GM18868 (cell line): Measurements from ENCODE around the gene KRTAP4-8.
"Not testable (repeated sequence)": the region's sequence is repeated elsewhere in the genome, so short reads cannot be mapped to it uniquely, and the experiment has no call there.

ENCODE experiments used
- ATAC-seq: cut with Tn5 transposase; IDR thresholded peaks from one replicate; pipeline ENCODE4 v1.9.1; 2021; ENCODE audit warnings: mild to moderate bottlenecking, moderate library complexity; ENCODE audit not compliant: unreplicated experiment

Gene KRTAP4-8

DNA sequence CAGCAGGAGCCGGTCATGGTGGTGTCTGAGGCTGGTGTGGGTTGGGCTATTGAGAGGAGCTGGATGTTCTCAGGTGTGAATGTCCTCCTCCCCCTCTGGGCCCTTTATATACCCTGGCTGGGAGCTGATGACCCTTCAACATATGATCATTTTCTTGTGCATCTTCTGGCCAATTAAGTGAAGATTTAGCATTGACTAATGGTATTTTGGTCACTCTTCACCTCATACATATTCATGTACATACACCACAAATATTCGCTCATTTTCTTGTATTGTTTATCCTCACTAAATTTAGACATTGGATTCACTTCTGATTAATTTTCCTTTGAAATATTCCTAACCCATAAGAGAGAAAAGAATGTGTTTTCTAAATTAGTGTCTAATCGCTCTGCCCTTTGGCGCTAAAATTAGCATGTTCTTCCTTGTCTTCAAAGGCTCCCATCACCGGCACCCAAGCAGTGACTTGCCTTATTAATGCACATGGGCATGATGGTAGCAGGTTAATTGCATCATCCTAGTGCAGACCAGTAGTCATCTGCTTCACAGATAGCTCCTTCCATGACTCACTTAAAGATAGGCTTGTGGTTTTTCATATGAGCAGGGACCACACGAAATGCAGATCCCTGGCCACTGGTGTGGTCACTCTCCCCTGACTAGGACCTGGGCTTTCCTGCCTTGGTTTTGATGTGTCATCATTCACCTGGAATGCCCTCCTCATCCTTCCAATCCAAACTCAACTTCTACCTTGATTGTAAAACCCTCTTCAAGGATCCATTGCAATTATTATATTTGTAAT lies 31.9 kb downstream of the KRTAP4-8 start, which contains the start of gene KRTAP2-4:
Gene KRTAP2-4 (minus strand): TSS at position 51 of the 796 bp plus-strand sequence. CDS start 34 bp downstream, at position 17.
- ATAC-seq, result no peak

DNA sequence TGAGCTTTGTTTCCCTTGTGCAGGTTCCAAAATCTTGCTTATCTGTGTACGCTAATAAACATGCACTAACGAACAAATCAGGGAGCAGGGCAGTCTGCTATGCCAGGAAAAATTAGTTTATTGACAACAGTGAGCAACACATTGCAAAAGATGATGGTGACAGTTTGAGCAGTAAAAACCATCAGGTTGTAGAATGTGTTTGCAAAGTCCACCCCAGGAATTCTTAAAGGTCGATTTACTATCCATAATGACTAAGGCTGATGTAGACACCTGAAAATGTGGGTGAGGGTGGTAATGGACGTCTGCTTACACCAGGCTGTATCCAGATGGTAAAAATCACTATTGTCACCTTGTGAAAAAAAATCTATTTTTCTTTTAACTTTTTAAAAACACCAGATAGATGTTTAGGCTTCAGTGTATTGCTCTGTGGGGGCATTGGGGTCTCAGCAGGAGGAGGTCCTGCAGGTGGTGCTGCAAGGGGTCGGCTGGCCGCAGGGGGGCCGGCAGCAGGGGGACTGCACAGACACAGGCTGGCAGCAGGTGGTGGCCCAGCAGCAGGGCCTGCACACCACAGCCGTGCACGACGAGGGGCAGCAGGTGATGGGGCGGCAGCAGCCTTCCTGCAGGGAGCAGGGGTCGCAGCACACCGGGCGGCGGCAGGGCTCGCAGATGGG lies 32.8 kb downstream of the KRTAP4-8 start:
- ATAC-seq, result not testable (repeated sequence)

DNA sequence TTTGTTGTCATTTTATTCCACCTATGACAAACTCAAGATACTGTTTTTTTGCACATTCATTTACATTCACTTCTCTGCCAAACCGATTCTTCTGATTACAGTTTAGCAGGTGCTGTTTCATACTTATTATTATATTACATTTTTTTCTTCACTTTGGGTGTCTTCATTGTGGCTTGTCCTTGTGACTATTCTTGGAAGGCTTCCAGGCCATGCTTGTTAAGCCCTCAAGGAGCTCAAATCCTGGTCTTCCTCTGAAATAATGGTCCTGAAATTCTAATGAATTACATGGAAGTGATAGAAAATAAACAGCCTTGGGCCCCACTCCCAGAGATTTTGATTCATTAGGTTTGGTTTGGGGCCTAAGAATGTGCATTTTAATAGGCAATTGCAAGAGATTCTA lies 33.6 kb downstream of the KRTAP4-8 start:
- ATAC-seq, result no peak

DNA sequence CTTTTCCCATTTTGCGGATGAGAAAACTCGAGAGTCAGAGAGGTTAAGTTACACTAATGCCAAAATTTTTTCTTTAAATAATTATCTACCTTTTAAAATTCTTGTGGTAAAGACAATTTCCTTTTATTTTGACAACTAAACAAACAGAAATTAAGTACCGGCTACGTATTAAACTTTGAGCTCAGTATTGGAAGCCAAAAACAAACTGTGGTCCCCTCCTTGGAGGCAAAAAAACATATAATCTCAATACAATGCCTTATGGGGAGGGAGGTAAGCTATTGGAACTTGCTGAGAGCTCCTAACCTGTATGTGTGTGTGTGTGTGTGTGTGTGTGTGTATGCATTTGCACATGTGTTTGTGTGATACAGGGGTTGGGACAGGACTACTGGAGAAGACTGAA lies 34.5 kb downstream of the KRTAP4-8 start:
- ATAC-seq, result no peak

DNA sequence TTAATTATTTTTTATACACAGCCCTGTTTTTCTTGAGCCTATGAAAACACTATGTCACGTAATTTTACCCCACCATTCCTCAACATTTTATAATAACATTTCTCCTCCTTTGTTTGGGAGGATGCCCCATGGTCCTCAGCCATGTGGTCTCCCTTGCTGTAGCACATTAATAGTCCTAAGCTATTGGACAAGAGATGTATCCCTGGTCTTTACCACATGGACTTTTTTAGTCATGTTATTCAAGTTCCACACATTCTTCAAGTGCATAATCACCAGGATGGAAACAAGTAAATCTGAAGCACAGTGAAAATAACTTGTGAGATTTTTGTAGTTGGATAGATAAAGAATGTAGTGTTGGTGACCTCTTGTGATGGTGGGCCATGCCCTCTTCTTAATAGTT lies 36.0 kb downstream of the KRTAP4-8 start:
- no peak for ATAC-seq

DNA sequence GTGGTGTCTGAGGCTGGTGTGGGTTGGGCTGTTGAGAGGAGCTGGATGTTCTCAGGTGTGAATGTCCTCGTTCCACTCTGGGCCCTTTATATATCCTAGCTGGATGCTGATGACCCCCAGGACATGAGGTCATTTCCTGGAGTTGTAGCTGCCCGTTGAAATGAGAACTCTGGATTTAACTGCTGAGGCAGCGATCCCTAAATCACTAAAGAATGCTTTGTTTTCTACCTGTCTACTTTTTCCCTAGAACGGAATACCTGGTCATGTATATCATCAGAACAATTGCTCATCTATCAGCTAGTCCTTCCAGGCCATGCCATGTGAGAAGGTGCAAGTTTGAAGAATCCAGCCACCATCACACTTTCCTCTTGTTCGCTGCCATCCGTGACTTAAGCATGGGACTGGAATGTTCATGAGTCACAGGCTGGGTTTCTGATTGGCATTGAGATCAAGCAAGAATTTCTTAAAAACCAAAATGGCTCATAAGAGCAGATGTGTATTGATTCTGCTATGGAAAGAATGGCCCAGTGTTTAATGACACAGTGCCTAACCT lies 37.8 kb downstream of the KRTAP4-8 start, which contains the start of gene KRTAP2-3:
Gene KRTAP2-3 (minus strand): TSS at position 63 of the 553 bp plus-strand sequence. CDS start 64 bp downstream, outside the sequence.
- ATAC-seq, result no peak

DNA sequence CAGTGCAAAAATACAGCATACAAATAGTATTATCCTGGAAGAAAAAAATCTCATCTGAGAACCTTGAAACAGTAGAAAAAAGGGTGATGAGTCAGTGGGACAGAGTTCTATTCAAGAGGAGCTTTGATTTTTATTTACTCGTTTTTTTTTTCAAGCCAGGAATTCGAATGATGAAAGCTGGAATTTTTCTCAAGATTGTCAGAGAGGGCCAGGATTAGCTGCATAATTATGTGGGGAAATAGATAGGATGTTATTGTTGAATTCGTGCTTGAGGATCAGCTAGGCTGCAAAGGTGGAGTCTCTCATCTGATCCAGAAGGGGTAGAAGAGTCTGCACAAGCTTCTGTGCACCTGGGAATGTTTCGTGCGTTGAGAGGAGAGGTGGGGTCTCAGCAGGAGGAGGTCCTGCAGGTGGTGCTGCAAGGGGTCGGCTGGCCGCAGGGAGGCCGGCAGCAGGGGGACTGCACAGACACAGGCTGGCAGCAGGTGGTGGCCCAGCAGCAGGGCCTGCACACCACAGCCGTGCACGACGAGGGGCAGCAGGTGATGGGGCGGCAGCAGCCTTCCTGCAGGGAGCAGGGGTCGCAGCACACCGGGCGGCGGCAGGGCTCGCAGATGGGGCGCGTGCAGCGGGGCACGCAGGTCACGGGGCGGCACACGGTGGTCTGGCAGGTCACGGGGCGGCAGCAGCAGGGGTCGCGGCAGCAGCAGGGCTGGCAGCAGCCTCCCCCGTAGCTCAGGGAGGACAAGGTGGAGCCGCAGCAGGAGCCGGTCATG lies 38.5 kb downstream of the KRTAP4-8 start:
- ATAC-seq, result not testable (repeated sequence)

DNA sequence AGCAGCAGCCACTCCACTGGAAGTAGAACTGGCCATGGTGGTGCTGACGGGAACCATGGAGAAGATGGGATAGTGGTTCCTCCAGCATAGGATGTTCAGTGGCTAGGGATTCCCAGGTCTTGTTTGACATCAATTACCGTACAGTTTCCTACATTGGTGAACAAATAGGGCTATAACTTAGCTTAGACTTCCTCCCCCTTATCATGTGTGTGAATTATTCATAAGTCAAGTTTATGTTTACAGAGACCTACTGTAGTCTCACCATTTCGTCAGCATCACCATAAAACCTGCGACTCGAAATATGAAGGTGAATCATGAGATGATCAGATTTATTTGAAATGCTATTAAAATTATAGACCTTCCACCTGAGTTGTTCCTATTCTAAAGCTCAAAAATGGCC lies 39.2 kb downstream of the KRTAP4-8 start:
- ATAC-seq, result no peak

DNA sequence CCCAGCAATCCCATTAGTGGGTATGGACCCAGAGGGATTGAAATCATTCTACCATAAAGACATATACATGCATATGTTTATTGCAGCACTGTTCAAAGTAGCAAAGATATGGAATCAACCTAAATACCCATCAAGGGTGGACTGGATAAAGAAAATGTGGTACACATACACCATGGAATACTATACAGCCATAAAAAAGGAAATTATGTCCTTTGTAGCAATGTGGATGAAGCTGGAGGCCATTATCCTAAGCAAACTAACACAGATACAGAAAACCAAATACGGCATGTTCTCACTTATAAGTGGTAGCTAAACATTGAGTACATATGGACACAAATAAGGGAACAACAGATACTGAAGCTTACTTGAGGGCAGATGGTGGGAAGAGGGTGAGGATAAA lies 40.4 kb downstream of the KRTAP4-8 start:
- ATAC-seq, result no peak

DNA sequence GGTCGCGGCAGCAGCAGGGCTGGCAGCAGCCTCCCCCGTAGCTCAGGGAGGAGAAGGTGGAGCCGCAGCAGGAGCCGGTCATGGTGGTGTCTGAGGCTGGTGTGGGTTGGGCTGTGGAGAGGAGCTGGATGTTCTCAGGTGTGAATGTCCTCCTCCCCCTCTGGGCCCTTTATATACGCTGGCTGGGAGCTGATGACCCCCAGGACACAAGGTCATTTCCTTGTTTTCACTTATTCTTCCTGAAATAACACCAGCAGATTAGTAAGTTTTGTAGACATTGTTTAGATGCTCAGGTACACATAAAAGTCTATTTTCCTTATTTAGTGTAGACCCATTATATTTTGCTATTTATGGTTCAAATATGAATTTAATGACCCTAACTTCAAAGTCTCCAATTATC lies 42.8 kb downstream of the KRTAP4-8 start, which contains the start of gene KRTAP2-2:
Gene KRTAP2-2 (minus strand): TSS at position 101 of the 400 bp plus-strand sequence. CDS start 19 bp downstream, at position 82.
- ATAC-seq, result not testable (repeated sequence)

DNA sequence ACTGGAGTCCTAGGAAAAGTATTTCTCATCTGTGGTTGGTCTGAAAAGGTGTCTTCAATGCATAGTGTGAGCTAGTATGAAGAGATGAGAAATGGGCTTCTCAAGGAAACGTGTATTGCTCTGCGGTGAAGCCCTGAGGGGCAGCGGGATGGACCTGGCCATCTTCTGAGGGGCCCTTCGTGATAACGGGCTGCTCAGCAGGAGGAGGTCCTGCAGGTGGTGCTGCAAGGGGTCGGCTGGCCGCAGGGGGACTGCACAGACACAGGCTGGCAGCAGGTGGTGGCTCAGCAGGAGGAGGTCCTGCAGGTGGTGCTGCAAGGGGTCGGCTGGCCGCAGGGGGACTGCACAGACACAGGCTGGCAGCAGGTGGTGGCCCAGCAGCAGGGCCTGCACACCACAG lies 43.4 kb downstream of the KRTAP4-8 start:
- not testable (repeated sequence) for ATAC-seq

DNA sequence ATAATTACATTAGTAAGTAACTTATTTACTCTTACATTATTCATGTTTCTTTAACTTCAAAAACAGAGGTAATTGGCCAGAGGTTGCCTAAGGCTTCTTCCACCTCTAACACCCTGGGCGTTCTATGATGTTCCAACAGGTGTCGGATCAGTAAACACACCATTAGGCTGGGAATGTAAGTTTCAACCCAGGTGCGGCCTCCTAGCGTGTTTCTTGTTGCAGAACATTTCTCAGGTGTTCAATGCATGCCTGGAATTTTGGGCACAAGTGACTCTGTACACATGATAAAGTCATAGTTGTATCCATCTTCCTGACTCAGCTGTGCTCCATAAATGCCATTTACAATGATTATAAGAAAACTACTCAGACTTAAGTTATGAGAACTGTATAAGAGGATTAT lies 43.9 kb downstream of the KRTAP4-8 start:
- ATAC-seq, result no peak

DNA sequence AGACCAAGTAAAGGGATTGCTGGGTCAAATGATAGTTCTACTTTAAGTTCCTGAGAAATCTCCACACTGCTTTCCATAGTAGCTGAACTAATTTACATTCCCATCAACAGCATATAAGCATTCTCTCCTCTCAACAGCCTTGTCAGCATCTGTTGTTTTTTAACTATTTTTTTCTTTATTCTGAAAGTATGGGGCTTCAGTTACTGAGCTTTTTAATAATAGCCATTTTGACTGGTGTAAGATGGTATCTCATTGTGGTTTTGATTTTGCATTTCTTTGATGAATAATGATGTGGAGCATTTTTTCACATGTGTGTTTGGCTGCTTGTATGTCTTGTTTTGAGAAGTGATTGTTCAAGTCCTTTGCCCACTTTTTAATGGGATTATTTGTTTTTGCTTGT lies 45.4 kb downstream of the KRTAP4-8 start:
- ATAC-seq, result no peak

DNA sequence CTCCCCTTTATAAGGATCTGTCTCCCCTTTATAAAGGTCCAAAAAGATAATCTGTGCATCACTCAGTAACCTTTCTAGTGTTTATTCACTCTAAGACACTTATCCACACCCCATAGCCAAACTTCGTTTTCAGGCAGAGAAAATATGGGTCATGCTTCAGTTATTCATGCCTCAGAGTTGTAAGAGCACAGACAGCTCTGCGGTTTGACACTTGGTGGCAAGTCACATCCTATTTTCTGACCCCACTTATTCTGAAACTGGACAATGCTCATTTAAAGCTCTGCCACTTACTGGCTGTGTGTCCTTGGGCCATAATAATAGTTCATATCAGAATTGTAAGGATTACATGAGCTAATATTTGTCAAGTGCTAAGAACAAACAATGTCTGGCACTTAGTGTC lies 48.8 kb downstream of the KRTAP4-8 start:
- ATAC-seq, result no peak

DNA sequence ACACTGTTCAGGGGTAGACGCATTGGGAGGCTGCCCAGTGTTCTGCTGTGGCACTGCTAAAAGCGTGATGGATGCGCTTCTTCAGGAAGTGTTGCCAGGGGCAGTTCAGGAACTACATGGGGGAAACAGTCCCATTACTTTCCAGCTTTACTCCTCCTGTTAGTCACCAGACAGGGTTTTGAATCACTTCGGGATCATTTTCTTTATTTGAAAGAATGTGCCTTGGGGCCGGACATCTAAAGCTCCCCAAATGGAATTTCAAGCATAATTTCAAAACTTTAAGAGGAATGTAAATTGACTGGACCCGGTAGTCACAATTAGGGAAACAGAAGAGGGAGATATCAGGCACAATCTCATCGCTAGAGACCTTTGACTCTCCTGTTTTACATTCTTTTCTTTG lies 49.5 kb downstream of the KRTAP4-8 start:
- no peak for ATAC-seq
